ENCODE results near the gene FOXI1.
"Not testable (repeated sequence)": the region's sequence is repeated elsewhere in the genome, so short reads cannot be mapped to it uniquely, and the experiment has no call there.

Gene FOXI1

GRCh38 chr5:170126061-170126460 lies 20.4 kb downstream of the FOXI1 start:
- DNase-seq (ENCODE audit: low read depth), result no peak

GRCh38 chr5:170126626-170127025 lies 20.9 kb downstream of the FOXI1 start:
- no peak for DNase-seq (ENCODE audit: low read depth)

GRCh38 chr5:170131235-170131634 lies 25.5 kb downstream of the FOXI1 start:
- DNase-seq (ENCODE audit: low read depth), result no peak

DNA sequence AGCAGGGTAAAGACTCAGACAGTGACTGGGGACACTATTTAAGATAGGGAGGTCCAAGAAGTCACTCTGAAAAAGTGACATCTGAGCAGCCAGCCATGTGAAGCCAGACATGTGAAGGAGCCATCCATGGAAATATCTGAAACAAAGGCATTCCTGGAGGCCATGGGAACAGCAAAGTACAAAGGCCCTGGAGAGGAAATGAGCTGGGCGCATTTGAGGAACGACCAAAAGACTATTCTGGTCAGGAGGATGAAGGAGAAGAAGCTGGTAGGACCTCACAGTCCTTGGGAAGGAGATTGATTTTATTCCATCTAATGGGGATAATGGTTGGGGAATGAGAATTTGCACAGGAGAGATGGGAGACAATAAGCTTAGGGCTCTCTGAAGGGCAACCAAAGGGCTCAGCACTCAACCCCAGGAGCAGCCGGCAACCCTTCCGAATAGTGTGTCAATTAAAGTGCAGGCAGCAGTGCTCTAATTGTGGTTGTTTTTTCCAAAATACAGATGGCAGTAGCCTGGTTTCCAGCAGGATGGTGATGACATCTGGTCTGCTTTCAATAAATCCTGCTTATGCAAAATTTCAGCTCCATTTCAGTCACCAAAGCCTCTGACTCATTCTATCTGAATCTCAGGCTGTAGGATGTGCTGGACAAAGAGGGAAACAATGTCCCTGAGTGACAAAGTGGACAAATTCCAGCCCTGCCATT lies 26.7 kb downstream of the FOXI1 start:
- DNase-seq (ENCODE audit: low read depth), result no peak

- DNase-seq (ENCODE audit: low read depth), result no peak
These were observed 27.3 kb downstream of the FOXI1 start for GRCh38 chr5:170132976-170133448.

GRCh38 chr5:170135796-170136490 lies 30.2 kb downstream of the FOXI1 start:
- no peak for DNase-seq (ENCODE audit: low read depth)

GRCh38 chr5:170136506-170136905 lies 30.8 kb downstream of the FOXI1 start:
- no peak for DNase-seq (ENCODE audit: low read depth)

DNA sequence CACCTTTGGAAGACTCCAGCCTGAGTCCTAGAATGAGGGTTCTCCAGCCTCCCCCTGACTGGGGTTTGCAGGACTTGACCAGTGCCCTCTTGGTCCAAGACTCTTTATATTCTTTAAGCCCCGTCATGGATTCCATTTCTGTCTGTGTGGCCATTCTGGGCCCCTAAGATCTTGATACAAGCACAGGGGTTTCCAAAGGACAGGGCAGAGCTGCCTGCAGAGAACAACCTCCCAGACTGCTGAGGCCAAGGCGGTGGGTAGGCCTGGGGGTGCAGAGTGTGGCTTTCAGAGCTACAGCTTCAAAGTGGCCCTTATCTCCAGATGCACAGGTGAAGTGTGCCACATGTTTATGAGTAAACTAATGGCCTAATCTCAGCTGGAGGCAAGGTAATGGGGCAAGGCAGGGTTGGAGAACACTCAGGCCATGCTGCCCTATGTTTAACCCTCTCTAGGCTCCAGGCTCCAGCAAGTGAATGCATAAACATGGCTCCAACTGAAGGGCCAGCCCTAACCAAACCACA lies 32.1 kb downstream of the FOXI1 start:
- DNase-seq (ENCODE audit: low read depth), result no peak

DNA sequence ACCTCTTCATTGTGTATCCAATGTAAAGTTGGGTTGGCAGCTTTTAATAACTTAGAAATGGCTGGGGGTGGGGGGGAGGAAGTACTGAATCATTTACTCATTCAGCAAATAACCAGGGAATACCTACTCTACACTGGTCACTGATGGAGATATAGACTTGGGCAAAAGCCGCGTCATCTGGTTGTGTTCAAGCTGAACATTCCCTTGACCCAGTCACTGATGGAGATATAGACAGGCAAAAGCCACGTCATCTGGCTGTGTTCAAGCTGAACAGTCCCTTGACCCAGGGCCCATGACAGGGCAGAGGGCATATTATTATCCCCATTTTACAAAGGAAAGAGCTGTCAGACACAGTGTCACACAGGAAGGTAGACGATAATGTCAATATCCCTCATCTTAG lies 32.6 kb downstream of the FOXI1 start:
- no peak for DNase-seq (ENCODE audit: low read depth)

DNA sequence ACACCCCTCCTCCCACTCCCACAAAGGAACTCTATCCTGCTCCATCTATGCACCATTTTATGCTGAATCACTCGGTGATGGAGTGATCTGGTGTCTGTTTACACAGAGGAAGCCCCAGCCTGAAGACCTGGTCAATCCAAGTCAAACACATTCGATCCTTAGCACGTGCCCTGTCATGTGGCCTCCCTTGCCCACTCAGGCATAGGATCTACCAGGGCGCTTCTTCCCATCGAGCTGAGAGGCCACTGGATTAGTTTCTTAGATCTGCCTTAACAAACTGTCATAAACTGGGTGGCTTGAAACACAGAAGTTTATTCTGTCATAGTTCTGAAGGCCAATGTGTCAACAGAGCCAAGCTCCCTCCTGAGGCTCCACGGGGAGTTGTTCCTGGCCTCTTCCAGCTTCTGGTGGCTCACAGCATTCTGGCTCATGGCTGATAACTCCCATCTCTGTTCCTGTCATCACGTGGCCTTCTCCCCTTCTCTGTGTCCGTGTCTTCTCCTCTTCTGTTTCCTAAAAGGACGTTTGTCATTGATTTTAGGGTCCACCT lies 34.2 kb downstream of the FOXI1 start:
- no peak for DNase-seq (ENCODE audit: low read depth)

- DNase-seq (ENCODE audit: low read depth), result not testable (repeated sequence)
These were observed 35.5 kb downstream of the FOXI1 start for GRCh38 chr5:170141196-170141595.

- DNase-seq (ENCODE audit: low read depth), result no peak
These were observed 35.9 kb downstream of the FOXI1 start for GRCh38 chr5:170141636-170142035.

- no peak for DNase-seq (ENCODE audit: low read depth)
These were observed 36.5 kb downstream of the FOXI1 start for GRCh38 chr5:170142196-170142595.

- no peak for DNase-seq (ENCODE audit: low read depth)
These were observed 37.4 kb downstream of the FOXI1 start for GRCh38 chr5:170143091-170143490.

- no peak for DNase-seq (ENCODE audit: low read depth)
These were observed 38.0 kb downstream of the FOXI1 start for GRCh38 chr5:170143710-170144109.

- no peak for DNase-seq (ENCODE audit: low read depth)
These were observed 38.8 kb downstream of the FOXI1 start for GRCh38 chr5:170144286-170145023.

GRCh38 chr5:170145462-170145861 lies 39.8 kb downstream of the FOXI1 start:
- DNase-seq (ENCODE audit: low read depth), result no peak

DNA sequence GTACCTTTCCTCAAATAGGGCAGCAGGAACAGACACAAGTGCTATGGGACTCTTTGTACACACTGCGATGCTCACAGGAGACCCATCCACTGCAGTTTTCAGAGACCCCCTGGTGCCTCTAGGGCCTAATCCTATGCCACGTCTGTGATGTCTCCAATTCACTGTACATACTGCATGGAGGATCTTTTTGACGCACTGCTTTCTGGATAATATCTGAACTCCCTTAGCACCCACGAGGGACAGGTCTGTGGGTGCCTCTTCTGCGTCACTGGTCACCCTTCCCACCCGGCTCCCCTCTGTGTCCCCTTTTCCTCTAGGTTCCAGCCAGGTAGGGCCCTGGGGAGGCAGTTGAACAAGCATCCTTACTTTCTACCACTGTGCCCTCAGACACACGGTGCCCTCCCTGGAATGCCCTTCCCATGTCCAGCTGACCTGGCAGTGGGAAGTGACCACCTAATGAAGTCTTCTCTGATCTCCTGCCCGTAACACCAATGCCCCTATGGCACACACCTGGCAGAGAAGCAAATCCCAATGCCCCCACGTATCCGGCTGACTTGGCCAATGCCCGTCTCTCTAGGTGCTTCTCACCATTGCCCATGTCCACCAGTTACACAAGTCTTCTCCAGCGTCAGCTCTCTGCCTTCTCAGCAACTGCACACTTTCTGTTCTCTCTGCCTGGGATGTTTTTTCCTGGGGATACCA lies 41.5 kb downstream of the FOXI1 start:
- DNase-seq (ENCODE audit: low read depth), result no peak

DNA sequence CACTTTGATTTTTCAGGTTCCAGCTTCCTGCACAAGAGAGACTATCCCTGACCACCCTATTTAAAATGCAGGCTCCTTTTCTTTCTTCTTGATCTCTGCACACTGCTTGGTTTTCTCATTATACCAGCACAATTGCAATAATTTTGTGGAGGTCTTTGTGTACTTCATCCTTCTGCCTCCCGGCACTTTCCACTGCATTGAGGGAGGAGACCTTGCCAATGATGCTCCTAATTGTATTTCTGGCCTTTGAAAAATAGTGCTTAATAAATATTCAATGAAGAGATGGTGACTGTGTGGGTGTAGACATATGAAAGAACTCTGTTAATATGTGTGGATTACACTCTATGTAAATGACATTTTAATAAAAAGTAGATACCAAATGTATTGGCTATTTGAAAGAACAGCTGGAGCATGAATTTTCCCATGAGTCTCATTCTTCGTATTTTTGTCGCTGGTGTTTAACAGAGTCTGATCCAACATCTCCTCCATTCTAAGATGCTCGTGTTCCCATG lies 42.1 kb downstream of the FOXI1 start:
- no peak for DNase-seq (ENCODE audit: low read depth)

- no peak for DNase-seq (ENCODE audit: low read depth)
These were observed 42.9 kb downstream of the FOXI1 start for GRCh38 chr5:170148430-170149205.

DNA sequence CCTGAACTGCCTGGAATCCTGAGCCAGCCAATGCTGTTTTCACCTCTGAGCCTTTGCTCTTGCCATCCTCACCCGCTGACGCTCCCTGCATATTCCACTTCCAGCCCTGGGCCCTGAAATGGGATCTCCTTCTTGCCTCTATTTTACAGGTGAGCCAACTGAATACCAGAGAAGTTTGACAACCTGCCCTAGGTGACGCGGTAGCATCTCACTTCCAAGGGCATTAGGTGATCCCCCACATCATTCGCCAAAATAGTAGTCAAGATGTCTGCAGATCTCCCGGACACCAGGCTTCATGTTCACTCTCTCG lies 43.5 kb downstream of the FOXI1 start:
- no peak for DNase-seq (ENCODE audit: low read depth)

Data from activated T-helper 1 cell treated with Interleukin-2 at 50 U/mL for 16 hours (primary cell).